ENCODE results near the gene CLDN3.
A peak's percentile ranks its signal among the peaks of the same experiment; 100 is the strongest.

CLDN3 gene

DNA sequence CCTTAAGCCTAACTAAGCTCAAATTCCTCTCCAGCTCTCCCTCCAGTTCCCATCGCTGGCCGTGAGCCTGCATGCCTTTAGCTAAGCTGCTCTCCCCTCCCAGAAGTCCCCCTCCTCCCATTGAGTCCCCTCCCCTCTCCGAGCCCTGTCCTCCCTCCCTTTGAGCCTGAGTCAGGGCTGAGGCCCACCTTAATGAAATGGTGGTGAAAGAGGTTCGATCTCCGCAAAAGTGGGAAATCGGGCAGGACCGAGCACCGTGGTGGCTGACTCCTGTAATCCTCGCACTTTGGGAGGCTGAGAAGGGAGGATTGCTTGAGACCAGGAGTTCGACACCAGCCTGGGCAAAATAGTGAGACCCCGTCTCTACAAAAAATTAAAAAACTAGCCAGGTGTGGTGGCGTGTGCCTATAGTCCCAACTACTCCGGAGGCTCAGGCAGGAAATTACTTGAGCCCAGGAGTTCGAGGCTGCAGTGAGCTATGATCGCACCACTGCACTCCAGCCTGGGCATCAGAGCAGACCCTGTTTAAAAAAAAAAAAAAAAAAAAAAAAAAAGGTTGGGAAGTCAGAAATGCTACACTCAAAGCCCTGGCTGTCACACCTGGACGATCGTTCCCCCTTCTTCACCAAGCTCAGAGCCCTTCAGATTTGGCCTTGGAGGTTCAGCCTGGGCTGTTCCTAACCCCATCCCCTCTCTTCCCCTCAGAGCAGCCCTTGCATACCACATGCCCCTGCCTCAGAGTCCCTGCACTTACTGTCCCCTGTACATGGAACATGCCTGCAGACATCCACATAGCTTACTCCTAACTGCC lies 995 bp upstream of the CLDN3 start:
- DNase-seq: no peak

DNA sequence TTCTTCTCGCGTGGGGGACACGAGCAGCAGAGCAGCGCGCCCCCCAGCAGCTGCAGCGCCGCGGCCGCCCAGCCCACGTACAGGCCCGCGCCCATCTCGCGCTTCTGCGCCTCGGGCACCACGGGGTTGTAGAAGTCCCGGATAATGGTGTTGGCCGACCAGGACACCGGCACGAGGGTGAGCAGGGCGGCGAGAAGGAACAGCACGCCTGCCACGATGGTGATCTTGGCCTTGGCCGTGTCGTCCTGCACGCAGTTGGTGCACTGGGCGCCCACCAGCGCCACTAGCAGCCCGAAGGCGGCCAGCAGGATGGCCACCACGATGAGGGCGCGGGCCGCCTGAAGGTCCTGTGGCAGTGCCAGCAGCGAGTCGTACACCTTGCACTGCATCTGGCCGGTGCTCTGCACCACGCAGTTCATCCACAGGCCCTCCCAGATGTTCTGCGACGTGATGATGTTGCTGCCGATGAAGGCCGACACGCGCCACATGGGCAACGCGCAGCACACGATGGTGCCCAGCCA lies 529 bp downstream of the CLDN3 start:
- DNase-seq: no peak

DNA sequence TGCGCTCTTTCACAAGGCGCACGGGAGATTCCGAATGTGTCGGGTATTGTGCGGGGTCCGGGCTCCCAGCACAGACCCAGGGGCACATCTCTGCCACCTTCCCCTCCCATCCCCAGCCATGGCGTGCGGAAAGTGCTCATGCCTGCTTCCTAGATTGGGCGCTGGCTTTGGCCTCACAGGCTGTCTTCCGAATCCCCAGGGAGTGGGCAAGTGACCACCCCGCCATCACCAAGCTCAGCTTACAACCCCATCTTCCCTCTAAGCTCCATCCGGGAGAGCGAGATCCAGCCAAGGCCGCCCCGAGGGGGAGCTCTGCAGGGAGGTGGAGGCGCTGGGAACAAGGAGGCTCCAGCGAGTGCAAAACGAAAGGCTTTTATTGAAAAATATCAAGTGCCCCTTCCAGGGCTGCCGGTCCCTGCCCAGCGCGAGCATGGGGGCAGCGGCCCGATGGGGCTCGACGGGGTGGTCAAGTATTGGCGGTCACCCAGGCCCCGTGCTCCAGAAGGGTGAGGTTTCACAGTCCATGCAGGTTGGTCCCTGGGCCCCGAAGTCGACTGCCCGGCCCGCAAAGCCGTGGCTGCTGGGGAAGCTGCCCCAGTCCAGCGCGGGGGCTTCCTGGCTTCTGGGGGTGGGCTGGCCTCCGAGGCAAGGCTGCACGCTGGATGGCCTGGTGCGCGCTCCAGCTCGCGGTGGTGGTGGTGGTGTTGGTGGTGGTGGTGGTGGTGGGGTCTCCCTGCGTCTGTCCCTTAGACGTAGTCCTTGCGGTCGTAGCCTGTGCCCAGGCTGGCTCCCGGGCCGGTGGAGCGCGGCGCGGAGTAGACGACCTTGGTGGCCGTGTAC lies 1.2 kb downstream of the CLDN3 start:
- no peak for DNase-seq

DNA sequence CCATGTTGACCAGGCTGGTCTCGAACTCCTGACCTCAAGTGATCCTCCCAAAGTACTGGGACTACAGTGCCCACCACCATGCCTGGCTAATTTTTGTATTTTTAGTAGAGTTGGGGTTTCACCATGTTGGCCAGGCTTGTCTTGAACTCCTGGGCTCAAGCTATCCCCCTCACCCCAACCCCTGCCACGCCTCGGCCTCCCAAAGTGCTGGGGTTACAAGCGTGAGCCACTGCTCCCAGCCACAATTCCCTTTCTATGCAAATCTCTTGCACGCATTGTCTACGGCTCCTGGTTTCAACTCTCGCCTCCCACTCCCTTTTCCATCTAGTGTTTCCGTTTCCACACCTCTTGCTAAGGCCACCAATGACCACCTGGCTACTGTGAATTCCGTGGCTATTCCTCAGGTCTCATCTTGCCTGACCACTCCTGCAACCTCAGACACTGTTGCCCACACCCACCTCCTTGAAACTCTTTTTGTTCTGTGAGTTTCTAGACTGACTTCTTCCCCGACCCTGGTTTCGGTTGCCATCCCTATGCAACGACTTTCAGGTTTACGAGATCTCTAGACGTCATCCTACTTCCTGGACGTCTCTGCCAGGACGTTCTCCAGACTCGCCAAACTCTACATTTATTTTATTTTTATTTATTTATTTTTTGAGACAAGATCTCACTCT lies 3.4 kb downstream of the CLDN3 start:
- DNase-seq: no peak

DNA sequence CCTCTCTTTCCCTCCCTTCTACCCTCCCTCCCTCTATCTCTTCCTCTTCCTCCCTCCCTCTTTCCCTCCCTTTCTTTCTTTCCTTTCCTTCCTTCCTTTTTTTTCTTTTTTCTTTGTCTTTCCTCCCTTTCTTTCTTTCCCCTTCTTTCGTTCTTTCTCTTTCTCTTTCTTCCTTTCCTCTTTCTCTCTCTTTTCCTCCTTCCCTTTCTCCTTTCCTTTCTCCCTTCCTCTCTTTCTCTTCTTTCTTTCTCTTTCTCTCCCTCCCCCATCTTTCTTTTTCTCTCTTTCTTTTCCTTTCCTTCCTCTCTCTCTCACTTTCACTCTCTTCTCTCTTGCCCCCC lies 7.4 kb downstream of the CLDN3 start:
- no peak for DNase-seq

DNA sequence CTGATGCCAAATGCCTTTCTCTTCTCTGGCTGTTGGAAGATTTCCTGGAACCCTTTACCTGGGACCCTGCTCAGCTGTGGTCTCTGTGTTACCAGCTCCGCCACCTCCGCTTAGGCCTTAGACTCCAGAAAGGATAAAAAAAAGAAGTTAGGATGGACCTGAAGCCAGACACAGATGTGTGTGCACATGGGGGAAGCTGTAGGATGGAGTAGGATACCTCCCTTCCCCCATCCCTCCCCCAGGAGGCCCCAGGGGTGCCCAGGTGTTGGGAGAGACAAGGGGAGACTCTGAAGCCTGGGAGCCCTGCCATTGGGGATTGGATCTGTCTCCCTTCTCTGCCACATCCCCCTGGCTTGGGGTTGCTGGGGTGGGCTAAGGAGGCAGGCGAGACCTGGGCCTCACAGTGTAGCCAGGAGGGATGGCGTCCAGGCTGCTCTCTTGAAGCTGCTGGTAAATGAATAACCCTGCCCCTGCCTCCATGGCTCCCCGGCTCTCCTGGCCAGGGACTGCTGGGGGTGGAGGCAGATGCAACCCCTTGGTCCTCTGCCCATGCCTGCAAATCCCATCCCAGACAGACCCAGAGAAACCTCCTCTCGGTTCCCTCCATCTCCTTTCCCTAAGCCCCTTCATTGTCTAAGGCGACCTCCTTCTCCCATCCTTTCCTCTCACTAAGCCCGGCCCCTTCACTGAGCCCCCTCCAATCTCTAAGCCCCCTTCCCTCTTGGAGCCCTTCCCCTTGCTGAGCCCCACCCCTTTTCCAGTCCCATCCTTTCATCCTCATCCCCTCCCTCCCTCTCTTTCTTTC lies 8.0 kb downstream of the CLDN3 start:
- DNase-seq: no peak

DNA sequence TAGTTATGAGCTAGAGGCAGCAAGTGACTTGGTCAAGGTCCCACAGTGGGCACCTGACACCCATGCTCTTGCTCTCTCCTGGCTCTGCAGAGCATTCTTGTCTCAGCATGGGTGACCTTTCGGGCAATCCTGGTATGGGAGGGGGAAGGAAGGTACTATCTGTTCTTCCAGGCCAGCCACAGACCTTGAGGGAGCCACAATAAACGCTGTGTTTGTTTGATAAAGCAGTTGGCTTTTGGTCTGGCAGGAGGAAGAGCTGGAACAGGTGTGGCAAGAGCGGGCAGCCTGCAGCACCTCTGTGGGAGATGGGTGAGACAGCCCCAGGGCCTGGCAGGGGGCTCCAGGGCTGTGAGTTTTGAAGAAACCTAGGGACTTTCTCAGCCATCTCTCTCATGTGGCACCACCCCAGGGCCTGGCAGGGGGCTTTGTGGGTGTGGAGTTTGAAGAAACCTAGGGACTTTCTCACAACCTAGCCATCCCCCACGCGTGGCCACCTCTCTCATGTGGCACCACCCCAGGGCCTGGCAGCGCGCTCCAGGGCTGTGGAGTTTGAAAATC lies 11.4 kb downstream of the CLDN3 start:
- no peak for DNase-seq

DNA sequence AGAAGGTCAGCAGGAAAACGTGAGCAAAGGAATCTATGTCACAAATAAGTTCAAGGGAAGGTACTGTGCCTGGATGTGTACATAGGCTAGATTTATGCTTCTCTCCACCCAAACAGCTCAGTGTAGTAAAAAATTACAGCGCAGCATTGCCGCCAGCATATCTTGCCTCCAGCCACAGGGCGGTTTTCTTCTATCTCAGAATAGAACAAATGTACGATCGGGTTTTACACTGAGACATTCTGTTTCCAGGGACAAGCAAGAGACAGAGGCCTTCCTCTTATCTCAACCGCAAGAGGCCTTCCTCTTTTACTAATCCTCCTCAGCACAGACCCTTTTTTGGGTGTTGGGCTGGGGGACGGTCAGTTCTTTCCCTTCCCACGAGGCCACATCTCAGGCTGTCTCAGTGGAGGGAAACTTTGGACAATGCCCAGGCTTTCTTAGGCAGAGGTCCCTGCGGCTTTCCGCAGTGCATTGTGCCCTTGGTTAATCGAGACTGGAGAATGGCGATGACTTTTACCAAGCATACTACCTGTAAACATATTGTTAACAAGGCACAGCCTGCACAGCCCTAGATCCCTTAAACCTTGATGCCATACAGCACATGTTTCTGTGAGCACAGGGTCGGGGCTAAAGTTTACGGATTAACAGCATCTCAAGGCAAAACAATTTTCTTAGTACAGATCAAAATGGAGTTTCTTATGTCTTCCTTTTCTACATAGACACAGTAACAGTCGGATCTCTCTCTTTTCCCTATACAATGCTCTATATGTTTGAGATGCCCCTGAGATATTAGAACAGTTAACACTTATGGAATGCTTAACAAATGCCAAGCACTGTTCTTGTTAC lies 19.9 kb downstream of the CLDN3 start:
- DNase-seq: no peak

DNA sequence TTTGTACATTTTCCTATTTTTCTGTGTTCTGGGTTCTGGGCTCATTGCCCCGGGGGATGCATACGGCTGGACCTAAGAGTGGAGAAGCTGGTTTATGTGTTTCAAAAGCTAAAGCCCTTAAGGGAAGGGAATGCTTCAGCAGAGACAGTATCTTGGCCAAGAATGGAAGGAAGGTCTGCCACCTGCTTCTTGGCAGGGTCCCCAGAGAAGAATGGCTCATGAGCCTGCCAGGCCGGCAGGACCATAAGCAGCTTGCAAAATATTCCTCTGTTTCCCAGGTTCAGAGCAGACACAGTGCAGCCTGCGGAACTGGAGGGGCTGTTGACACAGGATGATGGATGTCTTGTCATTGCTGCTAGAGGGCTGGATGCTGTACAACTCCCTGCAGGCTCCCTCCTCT lies 23.7 kb downstream of the CLDN3 start:
- DNase-seq: peak in 1 of 2 experiments; percentile 34

DNA sequence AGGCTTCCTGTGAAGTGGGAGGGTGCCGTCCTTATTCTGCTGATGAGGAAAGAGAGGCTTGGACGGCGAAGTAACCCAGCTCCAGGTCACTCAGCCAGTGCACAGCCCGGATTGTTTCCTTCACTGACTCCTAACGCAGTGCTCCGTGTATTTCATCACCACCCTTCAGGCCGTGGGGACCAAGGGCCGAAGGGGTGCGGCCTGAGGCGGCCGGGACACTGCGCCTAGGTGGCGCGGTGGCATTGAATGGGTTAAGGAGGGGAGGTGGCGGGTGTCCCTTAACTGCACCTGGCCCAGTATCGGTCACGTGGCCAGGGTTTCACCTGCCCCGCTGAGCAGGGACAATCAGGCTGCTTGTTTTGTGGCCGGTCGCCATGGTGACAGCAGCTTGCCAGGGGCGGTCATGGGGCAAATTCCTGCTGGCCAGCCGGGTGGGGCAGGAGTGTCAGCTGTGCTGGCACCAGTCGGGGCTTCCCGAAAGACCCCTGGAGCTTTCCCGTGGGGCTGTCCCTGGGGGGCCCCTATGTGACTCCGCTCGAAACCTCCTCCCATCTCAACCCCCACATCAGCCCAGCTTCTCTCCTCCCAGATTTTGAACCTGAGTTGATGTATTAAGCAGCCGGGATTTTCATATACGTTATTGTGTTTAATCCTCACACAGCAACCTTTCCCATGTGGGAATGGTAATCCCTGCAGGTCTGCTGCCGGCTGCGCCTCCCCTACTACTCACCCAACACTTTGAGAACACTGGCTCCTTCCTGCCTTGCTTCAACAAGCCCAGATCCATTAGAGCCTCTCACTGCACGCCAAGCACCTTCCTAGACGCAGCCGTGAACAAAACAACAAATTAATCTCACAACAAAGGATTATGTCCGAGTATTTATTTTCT lies 27.1 kb downstream of the CLDN3 start:
- peak; percentile 85 to 90 for DNase-seq

DNA sequence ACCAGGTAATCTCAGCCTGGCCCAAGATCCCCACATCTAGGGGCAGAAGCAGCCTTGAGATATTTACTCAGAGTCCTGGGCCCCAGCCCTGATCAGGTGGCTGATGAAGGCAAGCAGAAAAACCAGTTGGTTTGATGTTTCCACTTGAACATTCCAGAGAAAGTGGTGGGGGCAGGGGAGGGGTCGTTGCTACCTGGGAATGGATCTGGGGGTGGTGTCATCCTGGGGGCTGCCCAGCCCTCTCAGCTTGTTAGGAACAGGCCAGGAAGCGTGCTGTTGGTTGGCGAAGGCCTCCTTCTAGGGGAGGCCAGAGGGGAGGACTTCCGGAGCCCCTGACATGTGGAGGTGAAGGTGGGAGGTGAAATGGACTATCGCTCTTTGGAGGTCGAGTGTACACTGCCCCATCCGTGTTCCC lies 27.7 kb downstream of the CLDN3 start:
- DNase-seq: no peak

DNA sequence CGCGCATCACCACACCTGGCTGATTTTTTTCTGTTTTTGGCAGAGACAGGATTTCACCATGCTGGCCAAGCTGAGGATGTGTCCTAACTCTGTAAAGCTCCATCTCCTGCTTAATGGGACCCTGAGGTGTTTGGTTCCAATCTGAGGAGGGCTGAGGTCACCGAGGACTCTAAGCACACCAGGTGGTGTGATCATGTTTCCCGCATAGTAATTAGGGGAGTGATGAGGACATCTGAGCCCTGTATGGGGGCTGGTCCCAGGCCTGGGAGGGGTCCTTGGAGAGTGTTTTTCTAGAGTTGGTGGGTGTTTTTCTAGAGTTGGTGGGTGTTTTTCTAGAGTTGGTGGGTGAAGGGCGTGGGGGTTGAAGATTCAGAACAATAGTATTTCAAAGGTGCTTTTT lies 28.5 kb downstream of the CLDN3 start:
- DNase-seq: peak; percentile 50 to 51

DNA sequence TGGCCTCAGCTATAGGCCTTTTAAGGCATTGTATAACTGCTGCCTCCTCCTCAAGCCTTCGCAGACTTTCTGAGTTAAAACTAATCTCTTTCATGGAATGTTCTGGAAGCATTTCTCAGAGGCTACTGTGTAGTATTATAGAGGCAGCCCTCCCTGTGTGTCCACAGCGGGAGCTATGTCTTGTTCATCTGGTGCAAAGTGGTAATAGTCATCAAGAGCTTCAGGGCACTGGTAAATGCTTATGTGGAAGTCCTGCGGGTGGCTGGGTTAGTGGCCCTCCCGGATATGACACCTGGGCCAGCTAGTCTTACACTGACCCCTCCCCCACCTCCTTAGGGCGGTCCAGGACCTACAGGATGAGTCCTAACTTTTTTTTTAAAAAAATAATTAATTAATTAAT lies 29.3 kb downstream of the CLDN3 start:
- DNase-seq: no peak

DNA sequence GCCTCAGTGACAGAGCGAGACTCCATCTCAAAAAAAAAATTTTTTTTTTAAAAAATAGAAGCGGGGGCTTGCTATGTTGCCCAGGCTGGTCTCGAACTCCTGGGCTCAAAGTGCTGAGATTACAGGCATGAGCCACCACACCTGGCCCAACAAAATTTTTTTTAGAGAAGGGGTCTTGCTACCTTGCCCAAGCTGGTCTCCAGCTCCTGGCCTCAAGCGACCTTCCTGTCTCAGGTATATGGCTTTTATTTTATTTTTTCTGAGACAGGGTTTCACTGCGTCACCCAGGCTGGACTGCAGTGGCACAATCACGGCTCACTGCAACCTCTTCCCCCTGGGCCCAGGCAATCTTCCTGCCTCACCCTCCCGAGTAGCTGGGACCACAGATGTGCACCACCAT lies 29.9 kb downstream of the CLDN3 start:
- no peak for DNase-seq

DNA sequence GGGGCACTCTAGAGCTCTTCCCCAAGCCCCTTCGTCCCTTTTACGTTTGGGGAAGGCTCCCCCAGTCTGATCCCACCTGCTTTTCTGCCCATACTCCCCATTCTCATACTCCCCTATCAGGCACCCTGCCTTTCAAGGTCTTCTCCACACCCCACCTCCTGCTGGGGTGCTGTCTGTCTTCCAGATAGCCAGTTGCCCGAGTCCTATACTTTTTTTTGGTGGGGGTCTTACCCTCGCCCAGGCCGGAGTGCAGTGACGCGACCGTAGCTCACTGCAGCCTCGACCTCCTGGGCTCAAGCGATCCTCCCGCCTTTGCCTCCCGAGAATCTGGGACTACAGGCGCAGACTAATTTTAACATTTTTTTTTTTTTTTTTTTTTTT lies 30.7 kb downstream of the CLDN3 start:
- no peak for DNase-seq

DNA sequence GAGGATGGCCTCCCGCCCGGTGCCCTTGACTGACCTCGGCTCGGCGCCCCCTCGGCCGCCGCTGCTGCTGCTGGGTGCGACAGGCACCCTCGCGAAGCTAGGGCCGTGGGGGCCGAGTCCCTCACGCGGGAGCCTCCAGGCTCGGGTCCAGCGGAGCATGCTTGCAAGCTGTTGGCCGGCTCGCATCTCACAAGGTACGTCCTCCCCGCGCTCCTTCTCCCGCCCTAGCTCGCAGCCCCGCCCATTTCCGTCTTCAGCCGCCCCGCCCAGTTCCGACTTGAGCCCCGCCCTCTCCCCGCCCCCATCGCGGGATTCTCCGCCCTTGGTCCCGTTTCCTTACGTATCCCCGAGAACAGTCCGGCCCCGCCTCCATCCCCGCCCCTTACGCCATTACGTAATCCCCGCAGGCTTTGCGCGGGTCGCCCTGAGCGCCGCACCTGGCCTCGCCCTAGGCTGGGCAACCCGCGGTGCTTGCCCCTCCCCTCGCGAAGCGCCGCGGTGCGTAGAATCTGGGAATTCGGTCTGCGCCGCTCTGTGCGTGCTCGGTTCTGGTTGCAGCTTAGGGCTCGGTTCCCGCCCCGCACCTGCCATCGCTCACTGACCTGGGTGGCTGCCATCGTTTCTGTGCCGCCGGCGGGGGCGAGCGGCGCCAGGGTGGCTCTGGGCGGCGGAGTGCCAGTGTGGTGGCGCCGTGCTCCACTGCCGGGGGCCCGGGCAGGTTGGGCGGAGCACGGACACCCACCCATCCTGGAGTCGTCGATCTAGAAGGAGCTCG lies 31.3 kb downstream of the CLDN3 start, which contains the start of gene ABHD11:
ABHD11 (minus strand) TSS at position 191 of the 775 bp plus-strand sequence; CDS start at position 159, 32 bp downstream.
- DNase-seq: peak; percentile 93 to 94

DNA sequence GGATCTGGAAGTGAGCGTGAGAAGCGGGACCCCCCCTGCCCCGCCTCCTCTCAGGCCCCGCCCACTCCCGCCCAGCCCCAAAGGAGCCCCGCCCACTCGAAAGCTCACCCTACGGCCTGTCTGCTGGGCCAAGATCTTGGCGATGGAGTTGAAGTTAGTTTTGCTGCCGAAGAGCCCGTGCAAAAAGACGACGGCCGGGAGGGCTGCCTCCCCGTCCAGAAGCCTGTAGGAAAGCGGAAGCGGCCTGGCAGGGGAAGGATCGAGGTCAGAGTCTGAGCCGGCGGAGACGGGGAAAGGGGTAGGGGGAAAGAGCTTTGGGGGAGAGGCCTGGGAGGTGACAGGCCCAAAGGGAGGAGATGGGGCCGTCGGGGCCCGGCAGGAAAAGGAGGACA lies 31.9 kb downstream of the CLDN3 start:
- no peak for DNase-seq

DNA sequence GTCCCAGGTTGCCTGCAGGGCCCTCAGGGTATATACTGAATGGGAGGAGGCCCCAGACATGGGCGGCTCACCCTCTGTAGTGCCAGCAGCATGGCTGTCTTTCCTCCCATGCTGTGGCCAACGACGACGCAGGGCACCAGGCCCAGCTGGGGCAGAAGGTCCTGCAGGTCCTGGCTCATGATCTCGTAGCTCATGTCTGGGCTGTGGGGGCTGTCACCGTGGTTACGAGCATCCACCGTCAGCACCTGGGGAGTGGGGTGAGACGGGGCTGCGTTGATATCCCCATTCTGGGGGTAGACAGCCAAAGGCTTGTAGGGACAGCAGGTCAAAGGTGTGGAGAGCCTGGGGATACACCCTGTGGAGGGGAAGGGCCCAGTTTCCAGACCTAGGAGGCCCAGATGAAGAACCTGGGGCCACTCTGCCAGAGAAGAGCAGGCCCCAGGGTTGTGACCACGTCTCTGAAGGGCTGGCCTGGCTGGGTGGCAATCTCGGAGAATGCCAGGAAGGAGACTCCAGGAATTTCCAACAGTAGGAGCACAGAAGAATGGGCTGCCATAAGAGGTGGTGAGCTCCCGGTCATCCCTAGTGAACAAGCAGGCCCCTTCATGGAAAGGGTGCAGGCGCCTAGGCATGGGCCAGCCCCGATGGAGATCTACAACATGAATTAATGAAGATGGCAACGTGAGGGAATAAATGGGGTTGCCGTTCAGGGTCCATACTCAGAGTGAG lies 32.4 kb downstream of the CLDN3 start:
- DNase-seq: no peak

DNA sequence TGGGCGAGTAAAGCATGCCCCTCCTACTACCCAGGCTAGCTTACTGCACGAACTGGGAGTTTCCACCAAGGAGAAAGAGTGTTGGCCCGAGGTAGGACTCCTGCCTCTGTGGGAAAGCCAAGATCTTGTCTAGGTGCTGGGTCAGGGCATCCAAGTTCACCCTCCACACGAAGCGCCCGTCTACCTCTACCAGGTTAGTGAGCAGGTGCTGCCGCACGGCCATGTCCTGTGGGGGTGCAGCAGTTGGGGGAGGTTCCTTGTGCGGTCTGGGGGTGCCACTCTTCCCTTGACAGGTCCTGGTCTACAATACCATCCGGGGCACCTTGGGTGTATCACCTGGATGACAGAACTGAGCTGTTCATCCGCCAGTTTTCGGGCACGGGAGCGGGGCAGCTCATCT lies 33.2 kb downstream of the CLDN3 start:
- DNase-seq: no peak

Data from SHP77 (cell line).